ENCODE measurements around the gene DCLRE1B. TPM values are rescaled to one million over a fixed set of nuclear protein-coding genes. Genes with fewer than 3 reads are reported as not detected.

The DCLRE1B gene
- total RNA-seq, 2 donors from 2014 or later: 4.2 to 10.1 TPM

DNA sequence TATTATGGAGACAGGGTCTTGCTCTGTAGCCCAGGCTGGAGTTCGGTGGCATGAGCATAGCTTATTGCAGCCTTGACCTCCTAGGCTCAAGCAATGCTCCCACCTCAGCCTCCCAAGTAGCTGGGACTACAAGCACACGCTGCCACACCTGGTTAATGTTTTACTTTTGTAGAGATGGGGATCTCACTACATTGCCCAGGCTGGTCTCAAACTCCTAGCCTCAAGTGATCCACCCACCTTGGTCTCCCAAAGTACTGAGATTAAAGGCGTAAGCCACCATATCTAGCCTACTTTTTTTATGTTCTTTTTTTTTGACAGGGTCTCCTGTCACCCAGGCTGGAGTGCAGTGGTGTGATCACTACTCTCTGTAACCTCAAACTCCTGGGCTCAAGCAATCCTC is 11.9 kb upstream of the DCLRE1B start:
- Histone ChIP-seq H3K4me3 (no peak overlapping the region), H3K4me1 (replicated peaks) (no peaks in the 10 kb centered on the region), H3K27me3 (replicated peaks; ENCODE audit: insufficient read depth) (no peaks in the 10 kb centered on the region), H3K27ac (no peak overlapping the region), H3K36me3 (no peaks in the 10 kb centered on the region), H3K9me3 (no peaks in the 10 kb centered on the region)
- TF ChIP-seq, protein P1, sequence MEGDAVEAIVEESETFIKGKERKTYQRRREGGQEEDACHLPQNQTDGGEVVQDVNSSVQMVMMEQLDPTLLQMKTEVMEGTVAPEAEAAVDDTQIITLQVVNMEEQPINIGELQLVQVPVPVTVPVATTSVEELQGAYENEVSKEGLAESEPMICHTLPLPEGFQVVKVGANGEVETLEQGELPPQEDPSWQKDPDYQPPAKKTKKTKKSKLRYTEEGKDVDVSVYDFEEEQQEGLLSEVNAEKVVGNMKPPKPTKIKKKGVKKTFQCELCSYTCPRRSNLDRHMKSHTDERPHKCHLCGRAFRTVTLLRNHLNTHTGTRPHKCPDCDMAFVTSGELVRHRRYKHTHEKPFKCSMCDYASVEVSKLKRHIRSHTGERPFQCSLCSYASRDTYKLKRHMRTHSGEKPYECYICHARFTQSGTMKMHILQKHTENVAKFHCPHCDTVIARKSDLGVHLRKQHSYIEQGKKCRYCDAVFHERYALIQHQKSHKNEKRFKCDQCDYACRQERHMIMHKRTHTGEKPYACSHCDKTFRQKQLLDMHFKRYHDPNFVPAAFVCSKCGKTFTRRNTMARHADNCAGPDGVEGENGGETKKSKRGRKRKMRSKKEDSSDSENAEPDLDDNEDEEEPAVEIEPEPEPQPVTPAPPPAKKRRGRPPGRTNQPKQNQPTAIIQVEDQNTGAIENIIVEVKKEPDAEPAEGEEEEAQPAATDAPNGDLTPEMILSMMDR (IDR thresholded peaks at IDR 0.05): no peak
- TF ChIP-seq POLR2A (IDR thresholded peaks at IDR 0.05) (no peak), POLR2AphosphoS5 (IDR thresholded peaks at IDR 0.05) (no peak)
- 94% methylated on average over 3 of the region's 3 CpGs for WGBS
- intact Hi-C loops (cut with DNase I): no loop called here
- no peak for DNase-seq (ENCODE audit: low spot score)

DNA sequence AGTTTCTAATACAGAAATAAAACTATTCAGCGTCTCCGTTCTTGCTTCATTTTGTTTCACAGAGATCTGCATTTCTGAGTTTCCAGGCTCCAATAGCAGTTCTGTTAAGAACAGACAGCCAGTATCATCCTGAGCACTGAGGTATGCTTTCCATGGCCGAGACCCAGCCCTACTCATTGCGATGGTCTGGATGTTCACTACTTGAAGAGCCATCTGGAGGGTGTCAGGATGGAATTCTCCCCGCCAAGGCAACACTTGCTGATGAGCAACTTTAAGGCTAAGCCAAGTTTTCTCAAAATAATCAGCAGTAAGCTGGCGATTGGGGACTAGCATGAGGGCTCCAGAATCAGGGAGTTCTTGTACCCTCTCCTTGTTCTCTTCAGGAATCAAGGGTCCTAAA is 10.0 kb upstream of the DCLRE1B start:
- no peak for DNase-seq (ENCODE audit: low spot score)
- no peaks in the 10 kb centered on the region for H3K4me1 ChIP-seq (replicated peaks)
- no peaks in the 10 kb centered on the region for H3K27me3 ChIP-seq (replicated peaks; ENCODE audit: insufficient read depth)
- 84% methylated on average over 6 of the region's 6 CpGs for WGBS
- TF ChIP-seq POLR2AphosphoS5 (IDR thresholded peaks at IDR 0.05) (no peak), POLR2A (IDR thresholded peaks at IDR 0.05) (no peak)
- TF ChIP-seq, protein P1 (IDR thresholded peaks at IDR 0.05): no peak
- intact Hi-C loops (cut with DNase I): no loop called here
- no peaks in the 10 kb centered on the region for H3K36me3 ChIP-seq
- H3K27ac ChIP-seq: no peak overlapping the region
- no peak overlapping the region for H3K4me3 ChIP-seq
- no peaks in the 10 kb centered on the region for H3K9me3 ChIP-seq

DNA sequence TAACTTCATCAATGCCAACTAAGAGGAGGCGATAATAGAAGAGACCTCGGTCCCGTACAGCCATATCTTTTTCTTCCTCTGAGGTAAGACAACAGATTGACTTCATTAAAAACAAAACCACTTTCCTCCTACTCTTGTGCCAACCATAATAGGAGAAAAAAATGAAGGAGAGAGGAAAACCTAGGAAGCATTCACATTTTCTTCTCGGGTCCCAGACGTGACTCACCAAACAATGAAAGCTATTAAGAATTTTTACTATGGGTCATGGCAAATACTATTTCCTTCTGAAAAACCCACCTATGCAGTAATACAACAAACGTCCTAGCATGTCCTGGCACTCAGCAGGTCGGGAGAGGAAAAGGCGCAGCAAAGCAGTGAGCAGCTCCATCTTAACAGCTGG is 9.2 kb upstream of the DCLRE1B start:
- no peak overlapping the region for H3K27ac ChIP-seq
- H3K4me3 ChIP-seq: no peak overlapping the region
- H3K36me3 ChIP-seq: no peaks in the 10 kb centered on the region

DNA sequence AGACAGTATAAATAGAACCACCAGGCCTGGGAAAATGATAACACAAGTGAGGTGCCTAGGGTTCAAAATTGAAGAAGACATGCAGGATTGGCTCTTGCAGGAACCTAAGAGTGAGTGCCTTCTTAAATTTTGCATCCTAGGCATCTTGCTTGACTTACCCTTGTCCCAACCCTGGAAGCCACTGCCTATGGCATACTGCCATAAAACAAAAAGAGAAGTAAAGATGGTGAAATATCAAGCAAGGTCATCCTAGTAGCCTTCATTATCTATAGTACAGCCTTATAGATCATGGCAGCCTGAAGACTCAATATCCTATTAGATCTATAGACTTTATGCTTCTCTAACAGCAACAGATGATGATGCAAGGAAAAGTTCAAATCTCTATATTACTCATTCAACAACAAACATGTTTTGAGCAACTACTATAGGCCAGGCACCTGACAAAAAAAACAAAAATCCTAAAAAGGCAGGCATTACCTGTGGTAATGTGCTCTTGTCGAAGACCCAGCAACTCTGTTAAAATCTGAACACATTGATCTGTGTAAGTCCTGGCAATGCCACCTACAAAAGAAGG is 6.8 kb upstream of the DCLRE1B start:
- Histone ChIP-seq H3K36me3 (no peaks in the 10 kb centered on the region), H3K4me1 (replicated peaks) (no peaks in the 10 kb centered on the region), H3K27me3 (replicated peaks; ENCODE audit: insufficient read depth) (no peaks in the 10 kb centered on the region), H3K27ac (no peak overlapping the region), H3K4me3 (no peak overlapping the region), H3K9me3 (no peaks in the 10 kb centered on the region)
- 100% methylated on average over 1 of the region's 1 CpG for WGBS
- TF ChIP-seq, protein P1 (IDR thresholded peaks at IDR 0.05): no peak
- TF ChIP-seq POLR2AphosphoS5 (IDR thresholded peaks at IDR 0.05) (no peak), POLR2A (IDR thresholded peaks at IDR 0.05) (no peak)
- intact Hi-C loops (cut with DNase I): no loop called here
- no peak for DNase-seq (ENCODE audit: low spot score)

More for the DNA sequence above, 9.2 kb upstream of the DCLRE1B start:
- no peak for TF ChIP-seq POLR2A (IDR thresholded peaks at IDR 0.05)
- TF ChIP-seq, protein P1 (IDR thresholded peaks at IDR 0.05): no peak
- no peak for TF ChIP-seq POLR2AphosphoS5 (IDR thresholded peaks at IDR 0.05)
- Histone ChIP-seq H3K4me1 (replicated peaks) (no peaks in the 10 kb centered on the region), H3K9me3 (no peaks in the 10 kb centered on the region), H3K27me3 (replicated peaks; ENCODE audit: insufficient read depth) (no peaks in the 10 kb centered on the region)
- WGBS: 73% methylated on average over 8 of the region's 8 CpGs
- DNase-seq (ENCODE audit: low spot score): no peak
- intact Hi-C loops (cut with DNase I): no loop called here

DNA sequence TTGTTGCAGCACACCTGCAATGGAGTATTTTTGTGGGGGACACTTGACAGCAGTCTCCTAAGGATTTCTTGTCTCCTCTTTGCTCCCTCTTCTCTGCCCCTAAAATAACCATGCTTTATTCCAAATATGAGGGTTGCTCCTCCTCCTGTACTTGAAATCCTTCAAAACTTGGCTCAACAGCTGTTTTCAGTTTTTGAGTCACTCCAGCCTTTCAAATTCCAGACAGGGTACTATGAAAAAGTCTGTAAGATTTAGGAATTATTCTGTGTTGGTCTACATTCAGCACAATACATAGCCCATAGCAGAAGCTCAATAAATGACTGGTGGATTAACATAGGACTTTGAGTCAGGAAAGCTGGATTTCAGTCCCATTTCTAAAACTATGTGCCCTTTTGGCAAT is 6.0 kb upstream of the DCLRE1B start:
- no peak for DNase-seq (ENCODE audit: low spot score)
- Histone ChIP-seq H3K4me3 (no peak overlapping the region), H3K4me1 (replicated peaks) (no peaks in the 10 kb centered on the region), H3K36me3 (no peaks in the 10 kb centered on the region), H3K27ac (no peak overlapping the region), H3K27me3 (replicated peaks; ENCODE audit: insufficient read depth) (no peaks in the 10 kb centered on the region), H3K9me3 (no peaks in the 10 kb centered on the region)
- TF ChIP-seq POLR2A (IDR thresholded peaks at IDR 0.05) (no peak), POLR2AphosphoS5 (IDR thresholded peaks at IDR 0.05) (no peak)
- TF ChIP-seq, protein P1 (IDR thresholded peaks at IDR 0.05): no peak
- intact Hi-C loops (cut with DNase I): no loop called here
